Middle frontal gyrus (tissue), 1 donor: ENCODE results near the gene PTPRJ.

ENCODE experiments used
- DNase-seq: peaks from one replicate; pipeline ENCODE4 v3.0.0-alpha.2; 2015; ENCODE audit warnings: low spot score; ENCODE audit errors: extremely low spot score

Gene PTPRJ

GRCh38 chr11:47967577-47968525 is 12.5 kb upstream of the PTPRJ start:
- no peak for DNase-seq

DNA sequence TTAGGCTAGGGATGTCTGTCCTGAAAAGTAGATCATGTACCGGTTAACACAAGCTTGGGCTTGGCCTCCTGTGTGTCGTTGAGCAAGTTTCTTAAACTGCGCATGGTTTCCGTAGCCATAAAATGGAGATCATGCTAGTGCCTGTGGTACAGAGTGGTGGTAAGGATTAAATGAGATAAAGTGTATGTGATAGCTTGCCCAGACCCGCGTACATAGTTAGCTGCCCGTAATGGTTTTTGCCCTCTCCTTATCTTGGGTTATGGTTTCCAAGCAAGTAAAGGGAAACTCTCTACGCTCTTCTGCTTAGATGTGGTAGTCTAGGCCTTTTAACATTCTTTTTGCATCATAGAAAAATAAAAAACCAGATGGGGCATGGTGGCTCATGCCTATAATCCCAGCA is 11.0 kb upstream of the PTPRJ start:
- DNase-seq, result no peak

- DNase-seq, result no peak
These were observed 8.9 kb upstream of the PTPRJ start for GRCh38 chr11:47971501-47971900.

DNA sequence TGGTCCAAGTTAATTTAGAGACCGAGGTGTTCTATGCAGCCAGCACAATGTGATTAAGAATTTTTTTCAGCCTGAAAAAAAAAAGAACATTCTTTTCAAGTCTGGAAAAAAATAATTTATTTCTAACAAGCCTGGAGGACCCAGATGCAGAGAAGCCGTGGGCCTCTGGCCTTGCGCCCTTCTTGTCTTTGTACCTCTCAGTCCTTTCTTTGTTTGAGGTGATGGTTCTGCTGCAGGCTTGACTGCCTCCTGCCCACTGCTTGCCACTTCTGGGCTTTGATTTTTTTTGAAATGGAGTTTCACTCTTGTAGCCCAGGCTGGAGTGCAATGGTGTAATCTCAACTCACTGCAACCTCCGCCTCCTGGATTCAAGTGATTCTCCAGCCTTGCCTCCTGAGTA is 7.2 kb upstream of the PTPRJ start:
- DNase-seq, result no peak

DNA sequence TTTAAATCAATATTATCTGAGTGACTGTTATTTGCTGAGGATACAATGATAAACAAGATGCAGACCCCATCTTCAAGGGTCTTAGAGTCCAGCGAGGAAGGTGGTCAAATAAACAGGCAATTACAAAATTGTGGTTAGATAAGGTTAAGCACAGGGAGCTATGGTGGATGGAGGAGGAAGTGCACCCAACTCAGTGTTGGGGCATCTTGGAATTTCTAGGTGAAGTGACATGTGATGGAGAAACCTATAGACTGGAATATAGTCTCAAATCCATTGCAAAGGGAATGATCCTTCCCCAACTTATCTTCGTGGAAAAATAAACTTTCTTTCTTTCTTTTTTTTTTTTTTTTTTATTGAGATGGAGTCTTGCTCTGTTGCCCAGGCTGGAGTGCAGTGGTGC is 3.4 kb upstream of the PTPRJ start:
- DNase-seq, result no peak

DNA sequence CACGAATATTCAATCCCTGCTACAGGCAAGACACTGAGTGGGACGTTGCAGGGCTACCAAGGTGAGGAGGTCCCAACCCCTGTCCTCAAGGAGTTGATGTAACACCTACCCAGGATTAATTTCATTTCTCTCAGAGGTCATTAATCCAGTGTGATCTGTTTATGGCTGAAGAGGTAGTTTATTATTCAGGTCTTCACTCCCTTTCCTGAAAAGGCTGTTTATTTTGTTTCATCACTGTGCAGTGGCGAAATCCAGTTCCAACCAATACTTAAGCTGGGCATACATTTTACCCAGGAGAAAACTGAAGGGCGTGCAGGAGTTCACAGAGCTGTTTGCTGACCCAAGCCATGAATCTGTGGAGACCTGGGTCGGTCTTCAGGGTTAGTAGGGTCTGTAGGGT is 2.7 kb upstream of the PTPRJ start:
- no peak for DNase-seq

DNA sequence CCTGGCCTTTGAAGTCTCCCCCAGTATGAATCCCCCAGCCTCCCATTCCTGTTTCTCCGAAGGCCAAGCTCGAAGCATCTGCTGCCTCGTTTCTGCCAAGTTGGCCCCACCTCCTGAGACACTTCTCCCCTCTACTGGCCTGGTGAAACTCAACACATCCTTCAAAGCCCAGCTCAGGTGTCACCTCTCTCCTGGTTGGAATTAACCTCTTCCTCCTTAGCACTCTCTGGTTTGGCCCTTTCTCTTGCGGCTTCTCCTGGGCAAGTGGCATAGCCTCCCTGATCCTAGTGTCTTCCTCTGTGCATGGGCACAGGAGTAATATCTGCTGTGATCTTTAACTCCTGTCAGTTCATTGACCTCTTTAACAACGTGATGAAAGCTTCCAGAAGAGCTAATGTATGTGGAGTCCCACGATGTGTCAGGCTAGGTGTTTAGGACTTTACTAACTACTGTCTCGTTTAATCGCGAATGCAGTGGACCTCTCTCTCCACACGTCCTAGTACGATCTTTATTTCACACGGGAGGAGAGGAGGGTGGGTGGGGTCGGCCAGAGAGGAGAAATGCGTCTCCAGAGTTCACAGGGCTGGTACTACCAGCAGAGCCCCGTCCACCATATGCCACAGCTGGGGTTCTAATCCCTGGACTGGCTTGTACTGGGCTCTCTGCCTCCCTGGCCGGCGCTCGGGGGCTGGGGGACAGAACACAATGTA is 826 bp upstream of the PTPRJ start:
- no peak for DNase-seq

- no peak for DNase-seq
These were observed 705 bp downstream of the PTPRJ start for GRCh38 chr11:47980907-47981621.

- DNase-seq, result no peak
These were observed 1.5 kb downstream of the PTPRJ start for GRCh38 chr11:47981667-47982404.

GRCh38 chr11:47982616-47983015 is 2.3 kb downstream of the PTPRJ start:
- no peak for DNase-seq

DNA sequence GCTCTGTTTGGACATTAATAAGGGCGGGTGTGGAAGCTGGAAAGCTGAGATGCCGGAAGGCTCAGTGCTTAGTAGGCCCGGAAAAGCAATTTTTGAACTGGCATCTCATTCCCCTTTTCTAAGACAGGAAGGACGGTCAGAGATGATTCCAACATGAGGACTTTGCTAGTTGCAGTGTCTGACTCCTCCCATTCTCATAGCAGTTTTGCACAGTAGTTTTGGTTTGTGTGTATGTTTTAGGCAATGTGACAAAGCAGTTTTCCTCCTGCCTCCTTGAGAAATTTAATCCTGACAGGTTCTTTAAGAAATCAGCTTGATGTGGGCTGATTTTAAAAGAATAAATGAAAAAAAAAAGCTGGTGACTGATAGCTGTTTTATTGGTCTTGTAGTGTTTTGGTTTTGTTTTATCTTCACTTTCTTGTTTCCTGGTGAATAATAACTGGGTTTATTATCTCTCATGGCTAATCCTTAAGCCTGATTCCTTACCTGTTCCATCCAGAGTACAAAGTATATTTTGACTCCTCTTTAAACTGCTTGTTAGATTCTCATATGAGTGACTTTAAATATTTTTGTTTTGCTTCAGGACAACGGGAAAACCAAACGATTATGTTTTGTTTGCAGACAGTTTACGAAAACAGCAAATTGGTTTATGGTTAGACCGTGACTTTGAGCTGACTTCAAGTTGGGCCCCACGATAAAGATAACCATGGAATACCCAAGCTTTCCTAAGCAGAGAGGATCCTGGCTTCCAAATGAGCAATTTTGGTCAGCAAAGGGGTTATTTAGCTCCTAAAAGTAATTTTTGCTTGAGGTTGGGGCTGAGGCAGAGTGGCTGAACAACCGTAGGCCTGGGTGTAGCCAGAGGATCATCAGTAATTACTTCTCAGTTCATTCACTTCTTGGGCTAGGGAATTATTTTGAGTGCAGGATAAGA is 3.4 kb downstream of the PTPRJ start:
- no peak for DNase-seq

GRCh38 chr11:47986219-47986618 is 5.9 kb downstream of the PTPRJ start:
- no peak for DNase-seq

DNA sequence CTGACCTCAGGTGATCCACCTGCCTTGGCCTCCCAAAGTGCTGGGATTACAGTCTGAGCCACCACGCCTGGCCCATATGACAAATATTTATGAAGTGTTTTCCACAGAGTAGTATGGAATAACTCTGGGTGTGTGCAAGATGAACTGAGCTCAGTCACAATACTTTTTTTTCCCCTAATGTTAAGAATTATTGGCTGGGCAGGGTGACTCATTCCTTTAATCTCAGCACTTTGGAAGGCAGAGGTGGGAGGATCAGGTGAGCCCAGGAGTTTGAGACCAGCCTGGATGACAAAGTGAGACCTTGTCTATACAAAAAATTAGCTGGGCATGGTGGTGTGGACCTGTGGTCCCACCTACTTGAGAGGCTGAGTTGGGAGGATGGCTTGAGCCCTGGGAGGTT is 6.4 kb downstream of the PTPRJ start:
- no peak for DNase-seq

GRCh38 chr11:47987310-47987709 is 7.0 kb downstream of the PTPRJ start:
- DNase-seq, result no peak

GRCh38 chr11:47987781-47988180 is 7.4 kb downstream of the PTPRJ start:
- DNase-seq, result no peak

GRCh38 chr11:47989779-47990178 is 9.4 kb downstream of the PTPRJ start:
- no peak for DNase-seq

GRCh38 chr11:47991266-47991830 is 11.0 kb downstream of the PTPRJ start:
- no peak for DNase-seq

DNA sequence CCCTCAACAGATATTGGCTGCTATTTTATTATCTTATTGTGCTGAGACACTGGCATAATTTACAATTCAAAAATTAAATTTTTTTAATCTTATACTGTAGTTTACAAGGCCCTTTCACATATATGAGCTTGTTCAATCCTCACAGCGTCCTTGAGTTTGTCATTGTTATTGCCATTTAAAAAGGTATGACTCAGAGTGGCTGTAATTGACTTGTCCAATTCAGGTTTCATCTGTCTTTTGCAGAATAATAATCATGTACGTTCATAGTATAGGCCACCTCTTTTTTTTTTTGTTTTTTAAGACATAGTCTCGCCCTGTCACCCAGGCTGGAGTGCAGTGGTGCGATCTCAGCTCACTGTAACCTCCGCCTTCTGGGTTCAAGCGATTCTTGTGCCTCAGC is 11.5 kb downstream of the PTPRJ start:
- no peak for DNase-seq

- no peak for DNase-seq
These were observed 12.8 kb downstream of the PTPRJ start for GRCh38 chr11:47992959-47993820.
